Nephron (organoid): ENCODE data around the gene CTNND2.
"Not testable (repeated sequence)": the region's sequence is repeated elsewhere in the genome, so short reads cannot be mapped to it uniquely, and the experiment has no call there.

Source experiments
- H3K27ac Mint-ChIP-seq, 3 experiments: 2 replicates each; pipeline ENCODE4 v1.8.0; 2020; ENCODE audit warnings: mixed read lengths in 3 of 3, mild to moderate bottlenecking in 2 of 3, moderate library complexity in 1 of 3
- H3K27me3 Mint-ChIP-seq: 2 replicates; pipeline ENCODE4 v1.8.0; 2021; ENCODE audit warnings: low read depth, mild to moderate bottlenecking, moderate library complexity, mixed read lengths
- H3K36me3 Mint-ChIP-seq: 2 replicates; pipeline ENCODE4 v1.8.0; 2020; ENCODE audit warnings: low read depth, mixed read lengths
- H3K4me1 Mint-ChIP-seq: 2 replicates; pipeline ENCODE4 v1.8.0; 2020; ENCODE audit warnings: mixed read lengths
- H3K4me3 Mint-ChIP-seq, 3 experiments: 2 replicates each; pipeline ENCODE4 v1.8.0; 2020; ENCODE audit warnings: mild to moderate bottlenecking in 3 of 3, mixed read lengths in 3 of 3, moderate library complexity in 2 of 3
- H3K9me3 Mint-ChIP-seq: 2 replicates; pipeline ENCODE4 v1.8.0; 2020; ENCODE audit warnings: mixed read lengths
- CTCF ChIP-seq, 3 experiments: fragments of 200-600 bp; sonication (generic); IDR thresholded peaks; one replicate each; pipeline ENCODE4 v1.5.0; 2021; ENCODE audit warnings: antibody characterized with exemption in 3 of 3; ENCODE audit not compliant: unreplicated experiment in 3 of 3

The CTNND2 gene

GRCh38 chr5:11420969-11421368 is 483.3 kb downstream of the CTNND2 start:
- TF ChIP-seq CTCF (IDR thresholded peaks at IDR 0.05; ENCODE audit: unreplicated experiment in 3 of 3): no peak
- H3K36me3 Mint-ChIP-seq: no peaks in the 10 kb centered on the region
- H3K4me3 Mint-ChIP-seq: no peak overlapping the region
- H3K27ac Mint-ChIP-seq: no peak overlapping the region
- H3K27me3 Mint-ChIP-seq: peaks cover 4% of the 10 kb centered on the region
- peaks cover 4% of the 10 kb centered on the region for H3K9me3 Mint-ChIP-seq
- no peaks in the 10 kb centered on the region for H3K4me1 Mint-ChIP-seq

- H3K36me3 Mint-ChIP-seq: no peaks in the 10 kb centered on the region
Measured at GRCh38 chr5:11415751-11416150, 488.5 kb downstream of the CTNND2 start.

DNA sequence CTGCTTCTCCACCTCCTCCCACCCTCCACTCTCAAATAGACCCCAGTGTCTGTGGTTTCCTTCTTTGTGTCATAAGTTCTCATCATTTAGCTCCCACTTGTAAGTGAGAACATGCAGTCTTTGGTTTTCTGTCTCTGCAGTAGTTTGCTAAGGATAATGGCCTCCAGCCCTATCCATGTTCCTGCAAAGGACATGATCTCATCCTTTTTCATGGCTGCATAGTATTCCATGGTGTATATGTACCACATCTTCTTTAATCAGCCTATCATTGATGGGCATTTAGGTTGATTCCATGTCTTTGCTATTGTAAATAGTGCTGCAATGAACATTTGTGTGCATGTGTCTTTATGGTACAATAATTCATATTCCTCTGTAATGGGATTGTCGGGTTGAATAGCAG is 489.5 kb downstream of the CTNND2 start:
- H3K36me3 Mint-ChIP-seq, H3K27me3 Mint-ChIP-seq, H3K4me1 Mint-ChIP-seq, H3K4me3 Mint-ChIP-seq, H3K9me3 Mint-ChIP-seq, H3K27ac Mint-ChIP-seq: not testable (repeated sequence)

More at GRCh38 chr5:11415751-11416150, 488.5 kb downstream of the CTNND2 start:
- Mint-ChIP-seq H3K27ac (no peak overlapping the region), H3K27me3 (peaks cover 5% of the 10 kb centered on the region), H3K9me3 (peaks cover 6% of the 10 kb centered on the region), H3K4me1 (no peaks in the 10 kb centered on the region), H3K4me3 (no peak overlapping the region)
- TF ChIP-seq CTCF (IDR thresholded peaks at IDR 0.05; ENCODE audit: unreplicated experiment in 3 of 3): no peak

DNA sequence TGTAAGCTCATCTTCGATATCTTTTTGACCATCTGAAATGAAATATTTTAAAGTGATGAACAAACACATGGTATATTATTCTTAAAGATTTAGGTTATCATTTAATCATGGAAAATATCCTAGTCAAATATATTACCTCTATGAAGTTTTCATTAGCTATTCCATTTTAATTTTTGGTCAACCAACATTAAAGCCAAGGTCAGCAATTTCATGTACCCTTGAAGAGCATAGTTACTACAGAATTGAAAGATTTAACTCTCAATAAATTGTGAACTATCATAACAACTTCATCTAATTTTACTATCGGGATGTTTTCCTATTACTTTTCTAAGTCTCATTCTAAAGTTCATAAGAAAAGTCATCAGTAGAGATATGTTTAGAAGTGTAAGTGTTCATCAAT is 492.6 kb downstream of the CTNND2 start:
- TF ChIP-seq CTCF (IDR thresholded peaks at IDR 0.05; ENCODE audit: unreplicated experiment in 3 of 3): no peak
- Mint-ChIP-seq H3K4me1 (no peaks in the 10 kb centered on the region), H3K9me3 (peaks cover 2% of the 10 kb centered on the region), H3K36me3 (no peaks in the 10 kb centered on the region), H3K27me3 (peaks cover 5% of the 10 kb centered on the region), H3K4me3 (no peak overlapping the region), H3K27ac (no peak overlapping the region)

DNA sequence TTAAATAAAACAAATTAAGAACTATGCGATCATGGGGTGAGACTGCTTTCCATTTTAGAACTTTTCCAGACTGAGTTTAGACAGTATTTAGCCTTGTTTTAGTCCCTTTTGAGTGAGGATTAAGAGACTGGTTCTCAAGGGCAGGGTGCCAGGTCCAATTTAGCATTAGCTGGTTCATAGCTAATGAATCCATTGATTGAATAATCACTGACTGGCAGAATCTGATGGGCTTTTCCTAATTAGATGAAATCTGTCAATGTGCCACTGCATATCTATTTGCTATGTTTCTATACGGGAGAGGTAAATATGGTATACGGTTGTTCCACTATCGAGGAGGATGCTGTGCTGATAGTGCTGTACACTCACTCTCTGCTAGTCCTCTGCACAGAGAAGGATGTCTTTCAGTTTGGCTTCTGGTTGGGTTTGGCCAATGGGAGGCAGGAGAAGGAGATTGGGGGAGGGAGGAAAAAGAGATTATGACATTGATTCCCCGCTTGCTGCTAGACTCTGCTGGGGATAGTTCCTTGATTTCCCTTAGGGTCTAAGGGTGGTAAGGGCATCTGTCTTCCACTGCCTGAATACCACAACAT is 496.6 kb downstream of the CTNND2 start:
- no peaks in the 10 kb centered on the region for H3K9me3 Mint-ChIP-seq
- no peak for TF ChIP-seq CTCF (IDR thresholded peaks at IDR 0.05; ENCODE audit: unreplicated experiment in 3 of 3)
- H3K27ac Mint-ChIP-seq: no peak overlapping the region
- H3K4me3 Mint-ChIP-seq: no peak overlapping the region
- H3K27me3 Mint-ChIP-seq: no peaks in the 10 kb centered on the region
- H3K4me1 Mint-ChIP-seq: no peaks in the 10 kb centered on the region
- no peaks in the 10 kb centered on the region for H3K36me3 Mint-ChIP-seq

GRCh38 chr5:11400316-11400715 is 503.9 kb downstream of the CTNND2 start:
- H3K27ac Mint-ChIP-seq: no peak overlapping the region
- H3K9me3 Mint-ChIP-seq: no peaks in the 10 kb centered on the region
- no peak overlapping the region for H3K4me3 Mint-ChIP-seq
- no peak for TF ChIP-seq CTCF (IDR thresholded peaks at IDR 0.05; ENCODE audit: unreplicated experiment in 3 of 3)
- H3K36me3 Mint-ChIP-seq: no peaks in the 10 kb centered on the region
- H3K4me1 Mint-ChIP-seq: no peaks in the 10 kb centered on the region
- H3K27me3 Mint-ChIP-seq: no peaks in the 10 kb centered on the region
